Spleen (tissue), 11 donors: ENCODE results near the gene SLC25A26. TPM values are rescaled to one million over a fixed set of nuclear protein-coding genes. Genes with fewer than 3 reads are reported as not detected.

Experiments used
- DNase-seq: peaks from one replicate; pipeline ENCODE4 v3.0.0-alpha.2; 2020
- H3K27ac ChIP-seq, 8 donors: fragments of 200-600 bp; sonication (generic) in 7 of 8; 1 replicate in 4 of 8; 2 replicates in 4 of 8; pipeline versions ENCODE4 v1.5.0 to v1.8.0; 2016 to 2021; ENCODE audit warnings: inconsistent platforms in 4 of 8, mild to moderate bottlenecking in 4 of 8, moderate library complexity in 1 of 8
- H3K27me3 ChIP-seq, 7 donors: fragments of 200-600 bp; sonication (generic) in 6 of 7; replicated peaks in 1 of 7; 1 replicate in 4 of 7; 2 replicates in 3 of 7; pipeline versions ENCODE4 v1.5.0 to v1.8.0; 2016 to 2021; ENCODE audit warnings: inconsistent platforms in 3 of 7, mild to moderate bottlenecking in 1 of 7
- H3K36me3 ChIP-seq, 6 donors: fragments of 200-600 bp; sonication (generic) in 5 of 6; 1 replicate in 4 of 6; 2 replicates in 2 of 6; pipeline versions ENCODE4 v1.5.0 to v1.8.0; 2016 to 2021; ENCODE audit warnings: inconsistent platforms in 2 of 6
- H3K4me1 ChIP-seq, 6 donors: fragments of 200-600 bp; sonication (generic) in 5 of 6; 1 replicate in 3 of 6; 2 replicates in 3 of 6; pipeline versions ENCODE4 v1.5.0 to v1.8.0; 2016 to 2021; ENCODE audit warnings: inconsistent platforms in 3 of 6
- H3K4me3 ChIP-seq, 8 donors: fragments of 200-600 bp; sonication (generic) in 7 of 8; 1 replicate in 4 of 8; 2 replicates in 4 of 8; pipeline versions ENCODE4 v1.5.0 to v1.8.0; 2016 to 2021; ENCODE audit warnings: inconsistent platforms in 4 of 8, mild to moderate bottlenecking in 4 of 8, moderate library complexity in 2 of 8
- H3K9me3 ChIP-seq, 8 donors: fragments of 200-600 bp; sonication (generic) in 7 of 8; 1 replicate in 4 of 8; 2 replicates in 4 of 8; pipeline versions ENCODE4 v1.5.0 to v1.8.0; 2016 to 2021; ENCODE audit warnings: inconsistent platforms in 4 of 8
- CTCF ChIP-seq, 11 experiments: fragments of 200-600 bp in 7 of 11; fragments of 450-650 bp in 4 of 11; sonication (generic) in 4 of 11; IDR thresholded peaks in 8 of 11; conservative IDR thresholded peaks in 3 of 11; 1 replicate in 7 of 11; 2 replicates in 4 of 11; pipeline versions ENCODE4 v1.4.0 to v1.8.0; 2016 to 2021; ENCODE audit warnings: antibody characterized with exemption in 11 of 11, inconsistent platforms in 4 of 11, mild to moderate bottlenecking in 1 of 11
- POLR2A ChIP-seq, 3 donors: fragments of 450-650 bp; IDR thresholded peaks; one replicate each; pipeline ENCODE4 v1.5.1; 2017; ENCODE audit warnings: antibody characterized with exemption in 3 of 3, mild to moderate bottlenecking in 1 of 3
- POLR2AphosphoS5 ChIP-seq, 3 donors: sonication (generic); formaldehyde crosslinking; IDR thresholded peaks; one replicate each; pipeline ENCODE4 v1.5.1; 2017; ENCODE audit warnings: antibody characterized with exemption in 3 of 3
- WGBS, 5 donors: extraction: QIAGEN DNeasy Blood & Tissue Kit in 3 of 5; methylation state at CpG; one replicate each; pipeline versions ENCODE4 v1.1.5 to v1.1.7; 2013 to 2018; 5-methylcytosine and 5-hydroxymethylcytosine counted together
- intact Hi-C: fragments of 100-400 bp; cut with DNase I; formaldehyde crosslinking; loops from one replicate; pipeline ENCODE4 v1.15.0; 2023; ENCODE audit warnings: low total_unique reads
- polyA plus RNA-seq, 3 donors: library from polyadenylated mRNA; stranded (reverse); fragments of 200-250 nt; gene quantifications; one replicate each; pipeline ENCODE4 v1.2.1, GENCODE V29; 2013
- total RNA-seq, 7 donors: library from RNA; depleted of rRNA in 3 of 7; stranded (reverse); fragments of >200 nt in 3 of 7; fragmentation: NEBNext Ultra II Directional in 4 of 7; extraction: Animal tissue kit (Norgen Biotek cat#: 25700) in 4 of 7; gene quantifications; one replicate each; pipeline versions ENCODE4 v1.1.0 to v1.2.1, GENCODE V29; 2016 to 2021
- donor health status: healthy with polysubstance abuse.
- donor health status: DM: no; HTN: no; CAD: no; lungs with moderate emphysema.
- donor health status: DM: no; HTN: no; CAD: no.
- donor health status: Bipolar disorder and iron deficiency.
- donor health status: healthy.
- donor health status: DM: no; HTN: no; CAD: no.
- donor health status: DM: yes; HTN: yes; CAD: no.

SLC25A26 gene
- total and polyA plus RNA-seq, 10 donors, result 14.9 to 20.9 (median 16.0) TPM

- Histone ChIP-seq H3K4me3 (no peak overlapping the region), H3K36me3 (peaks cover 0 to 56% (median 1%) of the 10 kb centered on the region in 6 donors), H3K27me3 (no peaks in the 10 kb centered on the region), H3K9me3 (no peaks in the 10 kb centered on the region), H3K27ac (no peak overlapping the region), H3K4me1 (no peaks in the 10 kb centered on the region)
- 87 to 98% (median 90%) methylated on average over 7 of the region's 7 CpGs for WGBS, 5 donors
- intact Hi-C loops, result loop anchor here (10.0 kb wide), 1 partner anchor 95 kb away; no protein-coding TSS in a partner anchor
- no peak for DNase-seq
- TF ChIP-seq POLR2AphosphoS5 (IDR thresholded peaks at IDR 0.05) (no peak), POLR2A (IDR thresholded peaks at IDR 0.05) (no peak), CTCF (IDR thresholded peaks at IDR 0.05 in 8 of 11, conservative IDR thresholded peaks at IDR 0.05 in 3 of 11) (no peak)
Observed at GRCh38 chr3:66370179-66370578, 149.4 kb downstream of the SLC25A26 start.

GRCh38 chr3:66371432-66371831 lies 150.6 kb downstream of the SLC25A26 start:
- intact Hi-C loops, result loop anchor here (10.0 kb wide), 1 partner anchor 97 kb away; no protein-coding TSS in a partner anchor
- H3K4me3 ChIP-seq, result no peak overlapping the region
- H3K36me3 ChIP-seq, result peaks cover 0 to 69% (median 2%) of the 10 kb centered on the region in 6 donors
- WGBS, 5 donors, result 88 to 96% (median 92%) methylated on average over 7 of the region's 7 CpGs
- TF ChIP-seq POLR2A (IDR thresholded peaks at IDR 0.05) (no peak), CTCF (IDR thresholded peaks at IDR 0.05 in 8 of 11, conservative IDR thresholded peaks at IDR 0.05 in 3 of 11) (no peak), POLR2AphosphoS5 (IDR thresholded peaks at IDR 0.05) (no peak)
- H3K27me3 ChIP-seq, result no peaks in the 10 kb centered on the region
- no peaks in the 10 kb centered on the region for H3K4me1 ChIP-seq
- H3K27ac ChIP-seq, result no peak overlapping the region
- no peak for DNase-seq
- H3K9me3 ChIP-seq, result no peaks in the 10 kb centered on the region

- Histone ChIP-seq H3K4me3 (no peak overlapping the region), H3K27ac (no peak overlapping the region), H3K9me3 (no peaks in the 10 kb centered on the region), H3K27me3 (no peaks in the 10 kb centered on the region), H3K36me3 (peaks cover 0 to 82% (median 6%) of the 10 kb centered on the region in 6 donors), H3K4me1 (no peaks in the 10 kb centered on the region)
- DNase-seq, result no peak
- 88 to 93% (median 91%) methylated on average over 18 of the region's 18 CpGs for WGBS, 5 donors
- intact Hi-C loops, result loop anchor here (10.0 kb wide), 1 partner anchor 98 kb away; no protein-coding TSS in a partner anchor
- TF ChIP-seq POLR2A (IDR thresholded peaks at IDR 0.05) (no peak), CTCF (IDR thresholded peaks at IDR 0.05 in 8 of 11, conservative IDR thresholded peaks at IDR 0.05 in 3 of 11) (peak in 3 of 11 experiments; percentile 13 to 24 (median 17)), POLR2AphosphoS5 (IDR thresholded peaks at IDR 0.05) (no peak)
Observed at GRCh38 chr3:66372681-66373350, 152.0 kb downstream of the SLC25A26 start.

- H3K27ac ChIP-seq, result no peak overlapping the region
- no peak for TF ChIP-seq POLR2A (IDR thresholded peaks at IDR 0.05)
- no peaks in the 10 kb centered on the region for H3K4me1 ChIP-seq
- no peak for DNase-seq
- peaks cover 0 to 96% (median 39%) of the 10 kb centered on the region in 6 donors for H3K36me3 ChIP-seq
- H3K4me3 ChIP-seq, result no peak overlapping the region
- no peaks in the 10 kb centered on the region for H3K27me3 ChIP-seq
- intact Hi-C loops, result loop anchor here (10.0 kb wide), 1 partner anchor 102 kb away; no protein-coding TSS in a partner anchor
- H3K9me3 ChIP-seq, result no peaks in the 10 kb centered on the region
- WGBS, 5 donors, result 78 to 94% (median 81%) methylated on average over 2 of the region's 2 CpGs
Observed at GRCh38 chr3:66376568-66376967, 155.8 kb downstream of the SLC25A26 start.
